ENCODE data around the gene POLD2. TPM values are rescaled to one million over a fixed set of nuclear protein-coding genes. Genes with fewer than 3 reads are reported as not detected.

Gene POLD2
- total and polyA plus RNA-seq, 7 donors, result 57.3 to 127 (median 87.1) TPM

DNA sequence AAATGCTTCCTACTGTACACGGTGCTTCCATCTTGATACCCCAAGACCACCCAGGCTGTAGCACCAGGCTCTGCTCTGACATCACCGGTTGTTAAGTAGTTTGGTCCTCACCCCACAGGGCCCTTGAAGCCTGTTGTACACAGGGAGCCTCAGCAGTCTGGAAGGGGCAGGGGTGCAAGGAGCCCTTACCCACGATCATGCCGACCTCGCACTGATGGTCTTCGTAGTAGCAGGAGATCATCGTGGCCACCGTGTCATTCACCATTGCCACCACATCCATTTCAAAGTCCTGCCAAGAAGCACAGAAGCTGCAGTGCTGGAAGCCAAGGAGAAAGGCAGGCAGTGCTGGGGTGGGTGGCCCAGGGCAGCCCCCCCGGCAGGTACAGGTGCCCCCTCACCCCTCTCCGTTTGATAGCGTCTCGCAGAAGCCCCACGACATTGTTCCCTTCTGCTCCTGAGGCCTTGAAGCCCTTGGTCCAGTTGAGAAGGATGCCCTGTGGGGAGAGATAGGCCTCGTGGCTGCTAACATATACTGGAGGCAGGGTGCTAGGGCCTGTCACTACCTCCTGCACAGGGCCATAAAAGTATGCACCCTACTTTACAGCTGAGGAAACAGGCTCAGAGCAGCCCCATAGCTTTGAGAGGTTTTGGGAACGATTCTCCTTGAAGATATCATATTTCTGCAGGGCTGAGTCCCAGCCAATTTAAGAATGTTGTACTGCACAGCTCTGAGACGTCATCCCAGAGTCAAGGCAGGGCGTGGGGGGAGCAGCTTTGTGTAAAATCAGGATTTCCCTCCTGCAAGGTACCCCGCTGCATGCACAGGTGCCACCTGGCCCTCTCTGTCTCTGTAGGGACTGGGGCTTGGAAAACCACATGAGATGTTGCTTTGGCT, 26.5 kb upstream of the POLD2 start:
- H3K4me3 ChIP-seq, result no peak overlapping the region
- intact Hi-C loops (cut with DNase I), result no loop called here
- DNase-seq (no peak), ATAC-seq (no peak)
- WGBS, 3 donors, result 70 to 76% (median 72%) methylated on average over 18 of the region's 18 CpGs
- H3K36me3 ChIP-seq (ENCODE audit: insufficient read depth in 1 of 2, low read depth in 1 of 2), result no peaks in the 10 kb centered on the region
- H3K27me3 ChIP-seq (ENCODE audit: insufficient read depth in 3 of 3, low read length in 2 of 3), result peaks cover 0 to 18% (median 4%) of the 10 kb centered on the region in 3 donors
- H3K4me1 ChIP-seq, result no peaks in the 10 kb centered on the region
- H3K27ac ChIP-seq, result no peak overlapping the region
- TF ChIP-seq, protein P1, sequence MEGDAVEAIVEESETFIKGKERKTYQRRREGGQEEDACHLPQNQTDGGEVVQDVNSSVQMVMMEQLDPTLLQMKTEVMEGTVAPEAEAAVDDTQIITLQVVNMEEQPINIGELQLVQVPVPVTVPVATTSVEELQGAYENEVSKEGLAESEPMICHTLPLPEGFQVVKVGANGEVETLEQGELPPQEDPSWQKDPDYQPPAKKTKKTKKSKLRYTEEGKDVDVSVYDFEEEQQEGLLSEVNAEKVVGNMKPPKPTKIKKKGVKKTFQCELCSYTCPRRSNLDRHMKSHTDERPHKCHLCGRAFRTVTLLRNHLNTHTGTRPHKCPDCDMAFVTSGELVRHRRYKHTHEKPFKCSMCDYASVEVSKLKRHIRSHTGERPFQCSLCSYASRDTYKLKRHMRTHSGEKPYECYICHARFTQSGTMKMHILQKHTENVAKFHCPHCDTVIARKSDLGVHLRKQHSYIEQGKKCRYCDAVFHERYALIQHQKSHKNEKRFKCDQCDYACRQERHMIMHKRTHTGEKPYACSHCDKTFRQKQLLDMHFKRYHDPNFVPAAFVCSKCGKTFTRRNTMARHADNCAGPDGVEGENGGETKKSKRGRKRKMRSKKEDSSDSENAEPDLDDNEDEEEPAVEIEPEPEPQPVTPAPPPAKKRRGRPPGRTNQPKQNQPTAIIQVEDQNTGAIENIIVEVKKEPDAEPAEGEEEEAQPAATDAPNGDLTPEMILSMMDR (IDR thresholded peaks at IDR 0.05), result no peak
- H3K9me3 ChIP-seq, result no peaks in the 10 kb centered on the region

DNA sequence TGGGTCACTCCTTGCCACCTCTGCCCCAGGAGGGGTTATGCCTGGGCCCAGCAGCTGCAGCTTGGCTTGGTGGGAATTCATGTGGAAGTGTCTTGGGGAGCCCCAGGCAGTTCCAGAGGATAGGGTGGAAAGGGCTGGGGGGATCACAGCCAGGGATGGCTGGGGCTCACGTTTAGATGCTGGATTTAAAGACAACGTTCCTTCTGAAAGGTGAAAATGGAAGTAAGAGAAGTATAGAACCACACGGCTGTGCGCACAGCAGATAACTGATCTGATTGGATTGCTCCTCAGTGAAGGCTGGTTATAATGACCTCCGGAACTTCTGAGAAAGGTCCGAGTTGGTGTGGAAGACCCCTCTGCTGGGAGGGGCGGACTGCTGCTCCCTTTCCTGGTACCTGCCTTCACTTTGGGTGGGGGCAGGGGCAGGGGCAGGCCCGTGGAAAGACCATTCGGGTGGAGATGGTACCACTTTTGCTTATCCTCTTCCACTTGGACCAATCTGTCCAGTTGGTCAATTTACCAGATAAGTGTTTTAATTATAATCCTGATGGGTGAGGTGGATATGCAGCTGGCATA, 25.7 kb upstream of the POLD2 start:
- 91 to 95% (median 94%) methylated on average over 9 of the region's 9 CpGs for WGBS, 3 donors
- peaks cover 0 to 19% (median 4%) of the 10 kb centered on the region in 3 donors for H3K27me3 ChIP-seq (ENCODE audit: insufficient read depth in 3 of 3, low read length in 2 of 3)
- no peak for ATAC-seq
- TF ChIP-seq, protein P1 (IDR thresholded peaks at IDR 0.05), result no peak
- intact Hi-C loops (cut with DNase I), result no loop called here
- no peak for DNase-seq
- no peaks in the 10 kb centered on the region for H3K9me3 ChIP-seq
- H3K27ac ChIP-seq, result no peak overlapping the region
- H3K36me3 ChIP-seq (ENCODE audit: insufficient read depth in 1 of 2, low read depth in 1 of 2), result no peaks in the 10 kb centered on the region
- no peaks in the 10 kb centered on the region for H3K4me1 ChIP-seq
- H3K4me3 ChIP-seq, result no peak overlapping the region

DNA sequence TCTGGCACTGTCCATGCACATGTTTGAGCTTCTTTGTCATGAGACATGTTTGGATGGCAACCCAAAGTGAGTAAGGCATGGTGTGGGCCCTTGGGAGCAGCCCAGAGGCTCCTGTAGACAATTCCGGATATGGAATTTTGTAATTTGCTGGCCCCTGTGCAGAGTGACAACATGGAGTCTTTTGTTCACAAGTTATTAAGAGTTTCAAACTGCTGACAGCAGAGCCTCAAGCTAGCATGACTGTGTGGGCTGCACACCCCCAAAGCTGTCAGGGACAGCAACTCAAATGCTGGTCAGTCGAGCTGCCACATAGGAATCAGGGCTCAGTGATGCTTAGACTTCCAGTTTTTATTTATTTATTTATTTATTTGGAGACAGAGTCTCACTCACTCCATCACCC, 24.8 kb upstream of the POLD2 start:
- TF ChIP-seq, protein P1 (IDR thresholded peaks at IDR 0.05), result no peak
- Histone ChIP-seq H3K27ac (no peak overlapping the region), H3K4me3 (no peak overlapping the region), H3K4me1 (no peaks in the 10 kb centered on the region), H3K27me3 (ENCODE audit: insufficient read depth in 3 of 3, low read length in 2 of 3) (peaks cover 0 to 19% (median 4%) of the 10 kb centered on the region in 3 donors), H3K9me3 (no peaks in the 10 kb centered on the region), H3K36me3 (ENCODE audit: insufficient read depth in 1 of 2, low read depth in 1 of 2) (no peaks in the 10 kb centered on the region)
- DNase-seq (no peak), ATAC-seq (no peak)
- 68 to 82% (median 73%) methylated on average over 2 of the region's 2 CpGs for WGBS, 3 donors
- intact Hi-C loops (cut with DNase I), result no loop called here

DNA sequence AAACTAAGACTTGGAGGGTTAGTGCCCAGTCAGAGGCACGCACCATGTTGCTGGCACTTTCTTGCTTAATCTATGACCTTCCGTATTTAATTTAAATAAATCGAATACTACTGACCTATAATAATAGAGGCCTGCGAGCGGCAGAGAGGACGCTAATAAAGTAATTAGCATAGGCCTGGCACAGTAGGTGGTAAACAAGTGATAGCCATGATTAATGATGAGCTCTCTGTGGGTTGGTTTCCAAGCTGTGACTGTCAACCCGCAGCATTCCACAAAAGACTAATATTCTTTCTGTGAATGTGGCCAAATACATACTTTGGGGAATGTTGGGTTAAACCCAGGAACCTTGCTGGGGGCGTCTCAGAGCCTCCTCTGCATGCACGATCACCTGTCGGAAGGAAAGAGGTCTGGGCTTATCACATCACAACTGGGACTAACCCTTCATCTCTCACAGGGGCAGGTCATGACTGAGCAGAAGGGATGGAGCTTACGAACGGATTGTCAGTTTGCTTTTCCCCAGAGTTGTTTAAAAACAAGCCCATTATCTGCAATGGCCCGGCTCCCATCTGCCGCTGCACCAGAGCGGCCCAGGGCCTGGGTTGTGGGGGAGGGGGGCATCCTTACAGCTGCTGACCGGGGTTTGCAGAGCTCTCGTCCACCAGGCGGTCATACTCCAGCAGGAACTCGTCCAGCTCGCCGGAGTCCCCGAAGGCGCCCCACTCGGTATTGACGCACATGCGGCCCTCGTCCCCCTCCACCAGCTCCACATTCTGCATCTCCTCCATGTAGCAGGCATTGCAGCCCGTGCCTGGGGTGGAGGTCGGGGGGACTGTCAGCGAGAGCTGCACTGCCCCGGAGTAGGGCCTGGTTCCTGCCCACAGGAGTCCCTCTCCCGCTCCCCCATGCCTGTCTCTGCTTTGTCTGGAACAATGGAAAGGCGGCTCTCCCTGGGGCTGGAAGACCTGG, 24.0 kb upstream of the POLD2 start:
- DNase-seq (peak in 1 of 2 donors; percentile 54), ATAC-seq (no peak)
- Histone ChIP-seq H3K9me3 (no peaks in the 10 kb centered on the region), H3K4me1 (no peaks in the 10 kb centered on the region), H3K4me3 (no peak overlapping the region), H3K36me3 (ENCODE audit: insufficient read depth in 1 of 2, low read depth in 1 of 2) (no peaks in the 10 kb centered on the region), H3K27ac (no peak overlapping the region), H3K27me3 (ENCODE audit: insufficient read depth in 3 of 3, low read length in 2 of 3) (peaks cover 0 to 19% (median 4%) of the 10 kb centered on the region in 3 donors)
- TF ChIP-seq, protein P1 (IDR thresholded peaks at IDR 0.05), result no peak
- 63 to 66% (median 64%) methylated on average over 30 to 33 of the region's 33 CpGs for WGBS, 3 donors
- intact Hi-C loops (cut with DNase I), result no loop called here

All from psoas muscle (tissue), 8 donors.